GM12891 (cell line): ENCODE data around the gene ZBTB9.
A peak's percentile ranks its signal among the peaks of the same experiment; 100 is the strongest.

ENCODE experiments used
- DNase-seq: peaks from one replicate; pipeline ENCODE4 v3.0.0; 2011; ENCODE audit warnings: low spot score; ENCODE audit not compliant: insufficient read length
- FAIRE-seq: peaks from 2 replicates; lab custom pipeline; 2011; peaks lifted over from hg19 to GRCh38; lab: Jason Lieb, UNC
- PAX5 ChIP-seq: IDR thresholded peaks from 2 replicates; pipeline ENCODE4 v1.6.1; 2011; ENCODE audit warnings: low read length, moderate library complexity, mild to moderate bottlenecking; ENCODE audit not compliant: insufficient read depth, severe bottlenecking
- POLR2A ChIP-seq: IDR thresholded peaks from 2 replicates; pipeline ENCODE4 v1.6.1; 2011; ENCODE audit warnings: low read depth, low read length, control low read depth
- POLR2AphosphoS5 ChIP-seq: IDR thresholded peaks from 2 replicates; pipeline ENCODE4 v1.6.1; 2011; ENCODE audit warnings: low read depth, low read length, control low read depth
- POU2F2 ChIP-seq: IDR thresholded peaks from 2 replicates; pipeline ENCODE4 v1.6.1; 2011; ENCODE audit warnings: low read depth, mild to moderate bottlenecking, control low read depth, low read length, moderate library complexity
- SPI1 ChIP-seq: IDR thresholded peaks from 2 replicates; pipeline ENCODE4 v1.6.1; 2011; ENCODE audit warnings: low read depth, low read length, control low read depth
- TAF1 ChIP-seq: IDR thresholded peaks from 2 replicates; pipeline ENCODE4 v1.6.1; 2011; ENCODE audit warnings: low read depth, low read length, control low read depth

Gene ZBTB9

DNA sequence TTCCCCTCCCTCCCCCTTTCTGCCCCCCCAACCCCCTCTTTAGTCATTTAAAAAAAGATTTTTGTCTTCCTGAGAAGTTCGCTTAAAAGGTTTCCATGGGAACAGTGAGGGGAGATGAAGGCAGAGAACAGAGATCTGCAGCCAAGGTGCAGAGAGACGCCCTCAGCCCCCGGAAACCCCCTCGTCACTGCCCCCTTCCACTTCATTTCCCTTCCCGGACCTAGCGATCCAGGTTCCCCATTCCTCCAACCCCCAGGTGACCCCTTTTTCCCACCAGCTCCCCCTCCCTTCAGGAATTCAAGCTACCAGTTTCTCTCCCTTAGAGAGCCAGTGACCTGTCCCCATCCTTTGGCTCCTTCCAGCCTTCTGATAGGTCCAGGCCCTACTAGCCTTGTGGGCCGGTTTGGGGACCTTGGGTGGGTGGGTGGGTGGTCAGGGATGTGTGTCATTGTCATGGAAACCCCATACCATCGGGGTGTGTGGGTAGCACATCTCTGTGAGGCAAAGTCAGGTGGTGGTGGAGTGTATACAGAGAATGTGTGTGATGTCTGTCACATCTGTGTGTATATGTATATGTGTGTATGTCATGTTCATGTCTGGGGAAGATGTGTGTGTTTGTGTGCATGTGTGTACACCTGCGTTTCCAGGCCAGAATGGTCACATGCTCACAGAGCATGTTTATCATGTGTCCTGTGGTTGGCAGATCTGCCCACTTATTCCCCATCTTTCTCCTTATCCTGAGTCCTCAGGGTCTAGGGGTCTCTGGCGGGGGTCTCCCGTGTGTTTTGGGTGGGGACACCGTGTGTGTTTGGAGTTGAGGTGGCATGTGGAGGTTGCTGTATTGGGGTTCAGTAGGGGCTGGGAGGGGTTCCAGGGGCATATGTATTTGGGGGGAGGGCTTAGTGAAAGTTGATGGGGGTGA is 27.5 kb upstream of the ZBTB9 start:
- DNase-seq, result no peak
- peak; percentile 93 for FAIRE-seq
- no peak for TF ChIP-seq POLR2AphosphoS5
- TF ChIP-seq SPI1, result no peak
- TF ChIP-seq POLR2A, result no peak

DNA sequence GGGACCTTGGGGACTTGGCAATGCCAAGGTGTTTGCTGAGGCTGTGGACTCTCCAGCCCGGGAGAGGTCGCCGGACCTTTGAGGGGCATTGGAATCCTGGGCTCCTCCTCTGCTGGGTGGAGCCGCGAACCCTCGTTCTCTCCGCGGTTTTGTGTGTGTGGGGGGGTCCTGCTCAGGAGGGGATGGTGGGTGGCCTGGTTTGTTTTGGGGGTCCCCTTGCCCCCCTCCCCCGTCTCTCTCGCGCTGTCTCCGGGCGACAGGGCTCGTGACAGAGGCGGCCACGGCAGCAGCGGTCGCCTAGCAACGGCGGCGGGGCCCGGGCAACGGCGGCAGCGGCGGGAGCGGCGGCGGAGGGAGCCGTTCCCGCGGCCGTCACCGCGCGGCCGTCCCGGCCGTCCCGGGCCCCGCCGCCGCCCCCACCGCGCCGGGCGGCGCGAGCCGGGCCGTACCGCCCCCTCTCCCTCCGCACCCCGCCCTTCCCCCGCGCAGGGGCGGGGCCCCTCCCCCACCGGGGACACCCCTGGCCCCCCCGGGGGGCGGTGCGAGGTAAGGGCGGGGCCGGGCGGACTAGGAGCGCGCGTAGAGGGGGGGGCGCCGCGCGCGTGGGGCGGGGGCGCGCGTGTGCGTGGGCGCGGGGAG is 26.7 kb upstream of the ZBTB9 start:
- DNase-seq (peak; percentile 57), FAIRE-seq (no peak)
- no peak for TF ChIP-seq PAX5
- TF ChIP-seq TAF1, result no peak
- no peak for TF ChIP-seq POLR2AphosphoS5

DNA sequence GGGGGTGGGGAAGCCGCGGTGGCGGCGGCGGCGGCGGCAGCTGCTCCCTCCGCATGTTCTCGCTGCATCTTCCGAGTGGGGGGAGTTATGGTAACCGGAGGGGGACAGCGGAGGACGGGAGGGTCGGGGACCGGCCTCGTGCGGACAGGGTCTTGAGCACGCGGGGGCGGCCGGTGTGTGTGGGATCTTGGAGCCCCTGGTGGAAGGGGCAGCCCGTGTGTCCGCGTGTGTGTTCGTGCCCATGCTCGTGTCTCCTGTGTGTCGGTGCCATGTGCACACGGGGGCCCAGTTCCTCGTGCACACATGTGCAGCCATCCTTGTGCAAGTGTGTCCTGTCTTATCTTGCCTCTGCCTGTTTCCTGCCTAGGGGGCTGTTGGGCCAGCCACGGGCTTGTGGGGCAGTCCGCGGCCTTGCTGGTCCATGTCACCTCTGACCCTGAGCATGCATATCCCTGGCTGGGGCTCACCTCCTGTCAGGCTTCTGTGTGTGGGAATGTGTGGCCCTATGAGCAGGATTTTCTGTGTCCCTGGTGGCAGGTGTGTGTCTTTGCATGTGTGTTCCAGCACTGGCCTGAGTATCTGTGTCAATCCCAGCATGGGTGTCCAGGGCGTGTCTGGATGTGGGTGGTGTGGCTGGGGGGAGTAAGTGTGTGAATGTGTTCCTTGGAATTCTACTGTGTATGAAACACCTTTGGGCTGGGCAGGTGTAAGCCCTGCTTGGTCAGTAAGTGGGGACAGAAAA is 26.0 kb upstream of the ZBTB9 start:
- TF ChIP-seq PAX5, result no peak
- TF ChIP-seq POU2F2, result no peak; the same call in 1 of the 2 replicates
- TF ChIP-seq SPI1, result no peak
- no peak for TF ChIP-seq POLR2AphosphoS5
- no peak for TF ChIP-seq TAF1
- no peak for TF ChIP-seq POLR2A
- no peak for DNase-seq
- FAIRE-seq, result peak; percentile 81

DNA sequence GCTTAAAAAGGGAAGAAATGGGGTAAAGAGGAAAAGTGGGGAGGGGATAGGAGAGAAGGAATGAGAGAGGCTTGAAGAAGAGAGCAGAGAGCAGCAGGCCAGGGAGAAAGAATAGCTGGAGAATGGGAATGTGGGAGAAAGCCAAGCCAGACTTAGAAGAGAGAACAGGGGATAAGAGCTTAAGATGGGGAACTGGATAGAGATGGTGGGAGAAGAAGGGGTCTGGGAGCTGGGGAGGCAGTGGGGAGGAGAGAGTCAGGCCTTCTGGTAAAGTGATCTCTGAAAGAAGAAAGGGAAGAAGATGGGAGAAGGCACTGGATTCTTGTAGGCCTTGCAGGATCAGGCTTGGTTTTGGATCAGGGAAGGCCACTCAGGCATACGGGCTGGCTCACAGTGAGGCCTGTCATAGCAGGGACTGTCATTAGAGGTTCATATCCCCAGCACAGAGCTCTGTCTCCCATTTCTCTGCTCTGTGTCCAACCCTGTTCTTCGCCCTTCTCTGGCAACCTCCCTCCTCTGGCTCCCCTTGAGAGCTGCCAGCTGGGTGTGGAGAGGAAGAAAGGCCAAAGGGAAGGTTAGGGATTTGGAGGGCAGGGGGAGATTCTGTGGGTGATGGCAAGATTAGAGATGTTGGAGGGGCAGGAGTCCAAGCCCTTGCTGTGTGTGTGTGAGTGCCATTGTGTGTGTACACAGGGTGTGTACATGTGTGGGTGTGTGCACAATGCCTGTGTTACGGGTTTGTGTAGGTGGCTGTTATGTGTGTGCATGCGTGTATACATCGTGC is 25.2 kb upstream of the ZBTB9 start:
- FAIRE-seq, result peak; percentile 66
- no peak for DNase-seq
- no peak for TF ChIP-seq SPI1
- no peak for TF ChIP-seq POLR2AphosphoS5
- no peak for TF ChIP-seq TAF1
- TF ChIP-seq PAX5, result no peak
- no peak for TF ChIP-seq POLR2A
- no peak for TF ChIP-seq POU2F2

GRCh38 chr6:33429750-33430052 is 24.7 kb upstream of the ZBTB9 start:
- FAIRE-seq (no peak), DNase-seq (no peak)
- TF ChIP-seq POU2F2, result no peak

- DNase-seq, result no peak
- TF ChIP-seq TAF1 (no peak), POLR2A (no peak), POLR2AphosphoS5 (no peak), PAX5 (no peak), SPI1 (no peak), POU2F2 (no peak)
- peak; percentile 66 for FAIRE-seq
These were observed 24.0 kb upstream of the ZBTB9 start for GRCh38 chr6:33430334-33430733.

DNA sequence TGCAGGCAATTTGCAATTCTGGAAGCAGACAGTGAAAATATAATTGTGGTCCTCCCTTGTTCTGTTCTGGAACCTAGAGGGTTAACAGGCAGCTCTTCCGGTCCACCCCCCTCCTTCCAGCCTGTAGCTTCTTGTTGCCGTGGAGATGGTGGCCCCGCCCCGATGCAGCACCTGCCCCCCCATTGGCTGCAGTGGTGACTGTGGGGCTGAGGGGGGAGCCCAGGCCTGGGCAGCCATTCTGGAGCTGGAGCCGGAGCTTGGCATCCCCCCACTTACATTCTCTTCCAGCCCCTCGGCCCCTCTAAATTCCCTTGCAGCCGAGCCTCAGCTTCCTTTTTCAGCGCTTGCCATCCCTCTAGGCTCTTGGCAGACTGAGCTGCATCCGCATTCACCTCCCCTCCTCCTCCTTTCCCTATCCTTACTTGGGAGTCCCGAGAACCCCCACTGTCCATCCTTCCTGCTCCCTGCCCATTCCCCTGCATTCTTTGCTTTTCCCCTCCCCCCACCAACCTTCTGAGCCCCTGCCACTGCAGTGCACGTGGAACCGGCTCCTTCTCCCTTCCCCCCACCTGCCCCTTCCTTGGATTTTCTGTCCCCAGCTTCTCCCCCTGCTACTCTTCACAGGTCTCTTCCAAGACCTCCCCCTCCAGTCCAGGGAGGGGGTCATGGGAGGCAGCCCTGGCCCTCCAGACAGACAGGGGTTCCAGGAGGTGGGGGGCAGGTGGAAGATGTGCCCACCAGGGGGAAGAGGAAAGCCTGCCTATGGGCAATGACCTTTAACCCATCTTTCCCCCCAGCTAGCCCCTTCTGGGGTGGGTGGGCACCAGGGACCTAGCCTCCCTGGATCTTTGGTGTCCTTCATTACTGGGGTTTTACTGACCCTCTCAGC is 23.1 kb upstream of the ZBTB9 start:
- peak; percentile 94 for DNase-seq
- peak; percentile 93 for FAIRE-seq

DNA sequence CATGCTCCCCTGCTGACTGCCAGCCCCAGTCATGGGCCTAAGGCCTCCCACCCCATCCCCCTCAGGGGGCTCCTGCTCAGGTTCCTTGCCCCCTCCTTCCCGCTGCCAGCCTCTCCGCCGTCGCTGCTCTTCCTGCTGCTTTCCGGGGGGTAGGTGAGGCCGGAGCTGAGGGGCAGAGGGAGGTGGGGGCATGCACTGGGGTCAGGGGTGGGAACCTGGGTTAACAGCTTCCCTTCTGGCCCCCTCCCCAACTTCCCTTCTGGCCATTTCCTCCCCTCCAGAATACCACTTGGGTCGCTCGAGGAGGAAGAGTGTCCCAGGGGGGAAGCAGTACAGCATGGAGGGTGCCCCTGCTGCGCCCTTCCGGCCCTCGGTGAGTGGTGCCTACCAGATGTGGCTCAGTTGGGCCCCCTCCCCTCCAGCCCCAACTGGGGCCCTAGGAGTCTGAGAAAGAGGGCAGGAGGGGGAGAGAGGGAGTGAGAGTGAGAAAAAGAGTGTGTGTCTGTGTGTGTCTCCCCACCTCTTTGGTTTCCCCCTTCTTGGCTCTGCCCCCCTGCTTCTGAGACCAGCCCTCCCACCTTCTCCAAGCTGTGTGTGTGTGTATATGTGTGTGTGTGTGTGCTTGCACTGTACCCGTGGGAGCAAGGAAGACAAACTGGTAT is 22.4 kb upstream of the ZBTB9 start:
- TF ChIP-seq SPI1, result no peak
- TF ChIP-seq POU2F2, result no peak
- no peak for TF ChIP-seq PAX5
- no peak for TF ChIP-seq POLR2A
- no peak for TF ChIP-seq POLR2AphosphoS5
- TF ChIP-seq TAF1, result no peak
- no peak for DNase-seq
- no peak for FAIRE-seq

More for the DNA sequence above, 23.1 kb upstream of the ZBTB9 start:
- TF ChIP-seq POLR2AphosphoS5 (no peak), POLR2A (no peak), POU2F2 (0 out of 2 replicates have a peak, but pooled peaks have one; percentile 17), TAF1 (0 out of 2 replicates have a peak, but pooled peaks have one; percentile 7), PAX5 (no peak)
